ENCODE data around the gene STOX1.
"Not testable (repeated sequence)": the region's sequence is repeated elsewhere in the genome, so short reads cannot be mapped to it uniquely, and the experiment has no call there.

The STOX1 gene

DNA sequence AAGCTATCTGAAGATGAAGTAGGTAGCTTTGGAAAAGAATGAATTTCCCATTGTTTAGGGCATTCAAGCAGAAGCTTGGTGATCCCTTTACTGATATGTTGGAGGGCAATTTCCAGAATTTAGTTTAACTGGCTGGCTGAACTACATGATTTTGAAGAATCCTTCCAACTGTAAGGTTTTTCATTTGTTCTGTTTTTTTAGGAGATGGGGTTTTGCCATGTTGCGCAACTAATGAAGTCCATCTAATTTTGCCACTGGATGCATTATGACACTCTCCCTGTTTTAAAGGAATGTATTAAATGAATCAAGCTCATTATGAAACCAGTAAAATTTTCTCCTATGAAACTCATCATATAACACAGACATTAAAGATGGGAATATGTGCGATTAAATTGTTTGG is 67.7 kb downstream of the STOX1 start:
- DNase-seq: no peak

DNA sequence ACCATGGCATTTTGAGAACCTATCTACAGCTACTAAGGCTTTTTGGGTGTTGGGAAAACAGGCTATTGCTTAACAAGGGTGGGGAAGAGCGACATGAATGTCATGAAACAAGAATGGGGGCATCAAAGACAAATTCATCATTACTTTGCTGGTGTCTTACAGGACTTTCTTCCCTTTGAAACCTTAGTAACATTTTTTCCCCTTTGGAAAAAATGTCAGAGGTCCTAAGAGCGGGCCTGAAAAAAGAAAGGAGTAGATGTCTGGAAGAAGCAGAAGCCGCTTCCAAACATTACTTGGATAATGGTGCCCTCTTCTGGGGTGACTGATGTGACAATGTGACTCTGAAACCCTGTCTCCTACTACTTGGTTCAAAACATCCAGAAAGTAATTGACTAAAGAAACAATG is 70.0 kb downstream of the STOX1 start:
- DNase-seq: no peak

DNA sequence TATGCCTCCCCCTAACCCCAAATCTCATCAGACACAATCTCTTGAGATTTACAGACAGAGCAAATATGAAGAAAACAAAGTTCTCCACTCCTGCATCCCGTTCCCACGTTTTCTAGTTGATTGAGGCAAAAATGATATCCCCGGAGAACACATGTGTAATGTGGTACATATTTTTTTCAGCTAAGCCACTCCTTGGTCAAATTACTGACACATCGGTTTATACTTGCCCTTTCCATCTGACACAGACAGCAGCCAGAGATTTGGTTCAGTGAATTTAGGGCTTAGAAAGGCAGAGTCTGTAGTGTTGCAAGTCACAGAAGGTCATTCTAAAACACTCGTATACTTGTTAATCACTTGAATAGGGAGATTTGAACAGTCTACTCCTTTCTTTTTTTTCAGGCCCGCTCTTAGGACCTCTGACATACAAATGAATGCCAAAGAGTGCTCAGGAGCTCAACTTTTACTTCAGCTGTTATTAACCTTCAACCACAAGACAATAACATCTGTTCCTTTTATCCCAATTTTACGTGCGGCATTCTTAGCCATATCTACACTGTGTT is 71.9 kb downstream of the STOX1 start:
- DNase-seq: no peak

DNA sequence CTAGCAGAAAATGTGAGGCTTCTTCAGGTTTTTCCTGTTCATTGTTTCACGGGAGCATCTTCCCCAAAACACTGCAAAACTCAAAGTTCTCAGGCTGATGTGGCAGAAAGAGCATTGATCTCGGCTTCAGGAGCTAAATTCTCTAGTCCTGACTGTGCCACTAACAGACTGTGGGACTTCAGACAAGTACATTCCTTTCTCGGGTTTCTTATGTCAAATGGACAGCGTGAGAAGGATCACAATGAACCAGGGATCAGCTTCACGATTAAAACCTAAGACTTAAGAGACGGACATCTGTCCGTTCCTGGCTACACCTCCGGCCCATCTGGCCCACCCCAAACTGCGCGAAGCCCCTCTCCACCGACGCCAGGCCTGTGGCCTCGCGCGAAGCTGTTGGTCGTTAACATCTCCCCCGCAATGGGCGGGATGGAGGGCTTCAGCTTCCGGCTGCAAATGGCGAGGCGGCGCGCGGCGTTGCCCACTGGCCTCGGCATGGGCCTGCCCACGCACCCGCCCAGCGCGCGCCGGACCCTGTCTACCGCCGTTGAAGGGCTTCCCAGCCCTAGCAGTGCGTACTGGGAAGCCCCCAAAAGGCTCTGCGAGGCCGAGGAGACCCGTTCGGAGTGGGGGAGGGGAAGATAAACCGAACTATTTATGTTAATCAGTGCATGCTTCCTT is 73.2 kb downstream of the STOX1 start:
- DNase-seq: no peak

DNA sequence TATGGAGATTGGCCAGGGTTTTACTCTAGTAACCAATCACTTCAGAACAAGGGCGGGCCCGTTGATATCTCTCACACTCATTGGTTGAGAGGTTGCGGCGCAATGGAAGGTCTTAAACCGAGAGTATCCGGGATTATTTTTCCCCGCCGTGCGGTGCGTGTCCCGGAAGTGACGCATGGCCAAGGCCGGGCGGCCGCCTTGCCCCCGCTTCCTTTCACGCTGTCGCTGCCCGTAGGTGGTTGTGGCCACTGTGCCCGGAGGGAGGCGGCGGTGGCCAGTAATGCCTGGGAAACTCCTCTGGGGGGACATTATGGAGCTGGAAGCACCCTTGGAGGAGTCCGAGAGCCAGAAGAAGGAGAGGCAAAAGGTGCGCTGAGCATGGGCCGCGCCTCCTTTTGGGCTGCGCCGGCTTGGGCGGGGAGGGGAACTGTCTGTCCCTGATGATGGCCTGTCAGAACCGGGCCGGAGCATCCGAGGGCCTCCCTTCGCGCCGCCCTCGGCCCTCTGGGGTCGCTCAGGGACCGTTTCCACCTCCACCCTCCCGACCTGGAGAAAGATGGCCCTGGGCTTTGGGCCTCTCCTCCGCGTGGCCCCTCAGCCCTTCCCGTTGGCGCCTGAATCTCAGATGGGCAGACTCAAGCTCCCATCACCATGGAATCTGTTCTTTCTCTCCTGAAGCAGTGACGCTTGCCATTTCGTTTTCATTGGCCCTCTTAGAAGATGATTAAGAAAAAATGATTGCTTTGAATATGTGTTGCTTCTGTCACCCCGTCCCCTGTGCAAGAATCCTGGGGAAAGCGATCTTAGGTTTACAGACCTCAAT is 74.0 kb downstream of the STOX1 start, which contains the start of gene DDX50:
Gene DDX50 (plus strand): TSS at position 211 of the 823 bp plus-strand sequence. CDS start 70 bp downstream, at position 281.
- peak; percentile 94 for DNase-seq

DNA sequence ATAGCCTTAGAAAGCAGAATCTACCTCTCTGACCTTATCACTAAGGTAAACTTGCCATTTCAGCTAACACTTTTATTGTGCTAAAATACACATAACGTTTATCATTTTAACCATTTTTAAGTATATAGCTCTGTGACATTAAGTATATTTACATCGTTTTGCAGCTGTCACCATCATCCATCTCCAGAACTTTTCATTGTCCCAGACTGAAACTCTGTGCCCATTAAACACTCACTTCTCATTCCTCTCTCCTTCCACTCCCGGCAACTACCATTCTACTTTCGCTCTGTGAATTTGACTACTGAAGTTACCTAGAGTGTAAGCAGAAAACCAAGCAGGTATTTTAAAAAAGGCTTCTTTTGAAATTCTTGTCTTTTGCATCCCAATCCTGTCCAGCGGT is 75.1 kb downstream of the STOX1 start:
- DNase-seq: no peak

DNA sequence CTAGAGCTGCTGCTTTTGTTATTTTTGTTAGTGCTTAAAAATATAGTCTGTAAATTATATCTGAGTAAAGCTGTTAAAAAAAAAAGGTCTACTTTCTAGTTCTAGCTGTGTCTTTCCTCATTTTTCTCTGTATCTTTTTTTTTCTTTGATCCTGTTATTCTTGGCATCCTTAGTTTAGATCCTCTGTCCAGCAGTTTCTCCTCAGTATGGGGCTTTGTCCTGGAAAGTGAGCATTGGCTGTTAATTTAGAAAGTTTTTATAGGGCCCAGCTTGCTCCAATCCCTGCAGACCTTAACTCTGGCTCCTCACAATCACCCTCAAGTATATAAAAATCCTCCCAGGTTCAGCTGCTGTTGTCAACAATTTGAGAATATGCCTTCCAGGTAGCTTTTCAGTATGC is 97.3 kb downstream of the STOX1 start:
- DNase-seq: no peak

DNA sequence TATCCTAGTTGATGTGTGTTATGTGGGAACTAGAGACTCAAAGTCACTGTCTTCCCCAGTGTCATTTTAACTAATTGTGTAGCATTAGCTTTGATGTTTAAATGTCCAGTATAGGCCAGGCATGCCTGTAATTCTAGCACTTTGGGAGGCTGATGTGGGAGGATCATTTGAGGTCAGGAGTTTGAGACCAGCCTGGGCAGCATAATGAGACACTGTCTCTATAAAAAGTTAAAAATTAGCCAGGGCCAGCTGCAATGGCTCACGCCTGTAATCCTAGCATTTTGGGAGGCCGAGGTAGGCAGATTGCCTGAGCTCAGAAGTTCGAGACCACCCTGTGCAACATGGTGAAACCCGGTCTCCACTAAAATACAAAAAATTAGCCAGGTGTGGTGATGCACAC is 98.2 kb downstream of the STOX1 start:
- no peak for DNase-seq

DNA sequence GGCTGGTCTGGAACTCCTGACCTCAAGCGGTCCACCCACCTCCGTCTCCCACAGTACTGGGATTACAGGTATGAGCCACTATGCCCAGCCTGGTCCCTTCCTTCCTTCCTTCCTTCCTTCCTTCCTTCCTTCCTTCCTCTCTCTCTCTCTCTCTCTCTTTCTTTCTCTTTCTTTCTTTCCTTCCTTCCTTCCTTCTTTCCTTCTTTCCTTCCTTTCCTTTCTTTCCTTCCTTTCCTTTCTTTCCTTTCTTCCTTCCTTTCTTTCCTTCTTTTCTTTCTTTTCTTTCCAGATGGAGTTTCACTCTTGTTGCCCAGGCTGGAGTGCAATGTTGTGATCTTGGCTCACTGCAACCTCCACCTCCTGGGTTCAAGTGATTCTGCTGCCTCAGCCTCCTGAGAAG is 101.8 kb downstream of the STOX1 start:
- not testable (repeated sequence) for DNase-seq

DNA sequence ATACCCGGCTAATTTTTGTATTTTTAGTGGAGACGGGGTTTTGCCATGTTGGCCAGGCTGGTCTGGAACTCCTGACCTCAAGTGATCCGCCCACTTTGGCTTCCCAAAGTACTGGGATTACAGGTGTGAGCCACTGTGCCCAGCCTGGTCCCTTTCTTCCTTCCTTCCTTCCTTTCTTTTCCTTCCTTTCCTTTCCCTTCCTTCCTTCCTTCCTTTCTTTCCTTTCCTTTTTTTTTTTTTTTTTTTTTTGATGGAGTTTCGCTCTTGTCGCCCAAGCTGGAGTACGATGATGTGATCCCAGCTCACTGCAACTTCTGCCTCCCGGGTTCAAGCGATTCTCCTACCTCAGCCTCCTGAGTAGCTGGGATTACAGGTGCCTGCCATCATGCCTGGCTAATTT is 102.6 kb downstream of the STOX1 start:
- DNase-seq: not testable (repeated sequence)

DNA sequence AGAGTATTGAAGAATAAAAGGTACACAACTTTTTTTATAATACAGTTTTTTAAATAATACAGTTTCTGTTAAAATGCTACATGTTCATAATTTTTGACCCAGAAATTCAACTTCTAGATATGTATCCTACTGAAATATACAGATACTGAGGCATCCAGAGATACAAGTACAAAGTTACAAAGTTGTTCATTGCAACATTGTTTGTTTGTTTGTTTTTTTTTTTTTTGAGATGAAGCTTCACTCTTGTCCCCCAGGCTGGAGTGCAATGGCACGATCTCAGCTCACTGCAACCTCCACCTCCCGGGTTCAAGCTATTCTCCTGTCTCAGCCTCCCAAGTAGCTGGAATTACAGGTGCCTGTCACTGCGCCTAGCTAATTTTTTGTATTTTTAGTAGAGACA is 105.5 kb downstream of the STOX1 start:
- DNase-seq: not testable (repeated sequence)

DNA sequence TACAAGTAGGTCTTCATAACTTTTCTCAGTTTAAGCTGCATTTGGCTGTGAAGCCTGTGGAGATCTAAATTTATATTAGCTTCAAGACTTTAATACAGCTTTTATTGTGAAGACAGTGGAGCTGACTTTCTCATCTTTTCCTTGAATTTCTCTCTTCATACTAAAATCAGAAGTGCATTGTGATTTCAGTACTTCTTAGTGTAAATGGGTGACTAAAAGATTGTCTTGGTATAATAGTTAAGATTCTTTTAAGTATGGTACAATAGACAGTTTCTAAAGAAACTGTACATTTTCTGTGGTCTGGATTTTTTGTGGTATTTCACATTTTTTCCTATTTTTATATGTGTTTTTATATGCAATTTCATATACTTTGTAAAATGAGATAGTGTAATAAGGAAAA is 107.7 kb downstream of the STOX1 start:
- DNase-seq: no peak

DNA sequence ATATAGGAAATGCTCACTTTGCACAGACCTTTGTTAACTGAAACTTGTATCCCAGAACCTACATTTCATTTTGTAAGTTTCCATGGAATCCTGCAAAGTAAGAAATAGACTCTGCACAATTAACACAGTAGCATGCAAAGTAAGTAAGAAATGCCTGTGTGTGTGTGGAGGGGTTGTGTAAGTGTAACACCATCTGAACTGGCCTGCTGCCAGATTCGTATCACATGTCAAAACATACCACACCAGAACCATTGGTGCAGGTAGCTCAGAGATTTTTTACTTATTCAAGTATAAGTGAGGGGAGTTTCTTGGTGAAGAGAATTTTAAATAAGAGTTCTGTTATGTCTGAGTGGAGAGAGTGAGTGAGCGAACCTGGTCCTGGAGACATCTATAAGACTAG is 110.8 kb downstream of the STOX1 start:
- no peak for DNase-seq

DNA sequence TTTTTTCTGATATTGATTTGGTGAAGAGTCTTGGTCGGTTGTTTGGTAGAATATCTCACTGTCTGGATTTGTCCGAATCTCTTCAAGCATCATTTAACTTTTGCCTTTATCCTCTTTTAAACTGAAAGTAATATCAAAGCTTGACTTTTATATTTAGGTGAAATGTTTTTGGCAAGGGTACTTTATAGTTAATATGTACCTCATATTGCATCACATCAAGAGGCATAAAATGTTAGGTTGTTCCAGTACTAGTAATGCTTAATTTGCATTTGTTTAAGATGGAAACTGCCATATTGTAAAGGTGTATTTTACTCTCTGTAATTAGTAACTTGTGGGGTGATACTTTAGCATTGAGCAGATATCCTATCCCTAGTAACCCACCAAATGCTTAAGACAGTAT is 111.6 kb downstream of the STOX1 start:
- DNase-seq: no peak

DNA sequence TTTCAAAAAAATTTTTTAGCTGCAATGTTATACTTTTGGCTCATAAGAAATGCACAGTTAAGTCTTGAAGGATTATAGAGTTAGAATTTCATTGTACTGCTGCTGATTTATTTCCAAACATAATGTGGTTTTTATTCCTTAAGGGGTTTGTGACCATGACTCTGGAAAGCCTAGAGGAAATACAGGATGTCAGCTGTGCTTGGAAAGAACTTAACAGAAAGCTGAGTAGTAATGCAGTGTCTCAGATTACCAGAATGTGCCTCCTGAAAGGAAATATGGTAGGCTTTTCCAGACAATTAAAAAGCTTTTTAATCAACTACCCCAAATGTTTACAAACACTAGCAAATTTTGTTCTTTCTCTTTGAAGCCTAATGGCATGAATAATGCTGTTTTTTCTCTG is 113.6 kb downstream of the STOX1 start:
- DNase-seq: not testable (repeated sequence)

All from activated T-cell treated with anti-CD3 and anti-CD28 coated beads for 4 hours (primary cell).